ENCODE measurements around the gene SESTD1. TPM values are rescaled to one million over a fixed set of nuclear protein-coding genes. Genes with fewer than 3 reads are reported as not detected.

Gene SESTD1
- total and polyA plus RNA-seq, 2 of the 8 experiments (the other 6 are each of a cell fraction or from before 2014, with no cell fraction given): 5.2 to 49.6 TPM

DNA sequence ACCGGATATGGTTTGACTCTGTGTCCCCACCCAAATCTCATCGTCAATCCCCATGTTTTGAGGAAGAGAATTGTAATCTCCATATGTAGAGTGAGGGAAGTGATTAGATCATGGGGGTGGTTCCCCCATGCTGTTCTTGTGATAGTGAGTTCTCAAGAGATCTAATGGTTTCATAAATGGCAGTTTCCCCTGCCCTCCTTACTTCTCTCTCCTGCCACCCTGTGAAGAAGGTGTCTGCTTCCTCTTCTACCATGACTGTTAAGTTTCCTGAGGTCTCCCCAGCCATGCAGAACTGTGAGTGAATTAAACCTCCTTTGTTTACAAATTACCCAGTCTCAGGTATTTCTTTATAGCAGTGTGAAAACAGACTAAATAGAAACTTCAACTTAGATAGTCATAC, 69.5 kb downstream of the SESTD1 start:
- Histone ChIP-seq H3K9me3 (ENCODE audit: insufficient read depth in 2 of 2, low read depth in 1 of 2, low read length in 1 of 2) (peaks cover 5% of the 10 kb centered on the region in 2 experiments; a peak in 3 of 4 replicates), H2AFZ (ENCODE audit: low read length) (no peak overlapping the region), H3K4ac (replicated peaks; ENCODE audit: insufficient read length, low read depth, low read length) (no peak overlapping the region), H3K4me2 (ENCODE audit: insufficient read depth in 1 of 2, low read depth in 2 of 2, low read length in 2 of 2) (no peak overlapping the region), H2BK15ac (ENCODE audit: low read length) (no peak overlapping the region), H2BK120ac (replicated peaks; ENCODE audit: low read depth, low read length) (no peak overlapping the region), H4K20me1 (replicated peaks in 1 of 2; ENCODE audit: control insufficient read depth in 1 of 2, insufficient read depth in 2 of 2, low read length in 2 of 2) (no peaks in the 10 kb centered on the region), H3K14ac (ENCODE audit: insufficient read length) (no peak overlapping the region), H2BK12ac (ENCODE audit: low read depth, low read length) (no peak overlapping the region), H4K5ac (ENCODE audit: insufficient read length, low read depth, low read length) (no peak overlapping the region), H3K36me3 (ENCODE audit: control insufficient read depth in 2 of 4, insufficient read depth in 4 of 4, low read length in 3 of 4) (no peaks in the 10 kb centered on the region), H3K79me1 (ENCODE audit: low read depth, low read length) (no peaks in the 10 kb centered on the region; the same call in 1 of the 2 replicates), H3K23ac (ENCODE audit: insufficient read length) (no peak overlapping the region), H2BK20ac (ENCODE audit: low read length) (no peak overlapping the region), H4K8ac (ENCODE audit: extremely low read depth, insufficient read depth, low read length) (no peak overlapping the region), H3K4me3 (ENCODE audit: extremely low read depth in 1 of 4, insufficient read depth in 2 of 4, low read depth in 3 of 4, low read length in 4 of 4) (no peak overlapping the region), H3K56ac (replicated peaks; ENCODE audit: insufficient read length, low read depth, low read length) (no peak overlapping the region), H3K27me3 (replicated peaks in 1 of 4; ENCODE audit: control insufficient read depth in 3 of 4, extremely low read depth in 1 of 4, insufficient read depth in 3 of 4, low read length in 3 of 4) (no peaks in the 10 kb centered on the region), H3K79me2 (ENCODE audit: control insufficient read depth in 1 of 2, insufficient read depth in 2 of 2, low read length in 2 of 2) (peaks cover 0 to 21% of the 10 kb centered on the region in 2 experiments; a peak in 2 of 4 replicates), H3K9ac (replicated peaks in 1 of 4; ENCODE audit: extremely low read depth in 1 of 4, low read depth in 3 of 4, low read length in 3 of 4) (no peak overlapping the region), H3K4me1 (replicated peaks in 1 of 4; ENCODE audit: control insufficient read depth in 3 of 4, insufficient read depth in 4 of 4, low read length in 3 of 4) (no peaks in the 10 kb centered on the region), H2BK5ac (ENCODE audit: low read depth, low read length) (no peak overlapping the region), H3K27ac (ENCODE audit: low read depth, low read length) (no peak overlapping the region), H3K18ac (ENCODE audit: extremely low read depth, low read length) (no peak overlapping the region), H4K91ac (replicated peaks; ENCODE audit: insufficient read length, low read length) (no peak overlapping the region), H2AK5ac (ENCODE audit: low read depth, low read length) (no peak overlapping the region), H3K23me2 (ENCODE audit: low read depth, low read length) (no peaks in the 10 kb centered on the region)
- FAIRE-seq: no peak
- DNase-seq (ENCODE audit: low read depth in 1 of 2, low spot score in 2 of 2): no peak
- 95% methylated on average over 2 of the region's 2 CpGs; no CpG with 5 or more reads in 1 of the 2 experiments for WGBS, 2 experiments (ENCODE audit: extremely low coverage in 1 of 2, insufficient coverage in 1 of 2, insufficient read length in 1 of 2, insufficient replicate concordance in 2 of 2, low coverage in 1 of 2, low lambda C conversion rate in 2 of 2, missing lambda C conversion rate in 1 of 2)
- CTCF ChIA-PET (ENCODE audit: partially characterized antibody): interaction anchor here (1.5 kb wide), 1 partner anchor 9 kb away, joined by 3 read pairs; no protein-coding TSS in a partner anchor
- TF ChIP-seq POLR2AphosphoS5 (IDR thresholded peaks at IDR 0.05; ENCODE audit: low read depth, low read length): no peak
- TF ChIP-seq CREB1 (IDR thresholded peaks at IDR 0.05): no peak
- TF ChIP-seq SP1 (IDR thresholded peaks at IDR 0.05; ENCODE audit: low read depth, low read length): no peak
- TF ChIP-seq TAF1 (IDR thresholded peaks at IDR 0.05; ENCODE audit: low read depth, low read length): no peak
- POLR2A ChIA-PET (ENCODE audit: partially characterized antibody): no interaction called here
